Stimulated activated CD4-positive, alpha-beta T cell treated with anti-CD3 and anti-CD28 coated beads, Interleukin-1b, Interleukin-23, amount 100 ng/mL, for 1 hour (primary cell): ENCODE results near the gene RRBP1.
"Not testable (repeated sequence)": the region's sequence is repeated elsewhere in the genome, so short reads cannot be mapped to it uniquely, and the experiment has no call there.

Source experiments
- DNase-seq, 2 donors: peaks; one replicate each; pipeline ENCODE4 v3.0.0-alpha.2; 2020; ENCODE audit warnings: low read depth in 2 of 2

RRBP1 gene

GRCh38 chr20:17709361-17710293, 27.6 kb upstream of the RRBP1 start:
- DNase-seq, result no peak

GRCh38 chr20:17708675-17709360, 26.8 kb upstream of the RRBP1 start:
- DNase-seq, result no peak

- DNase-seq, result not testable (repeated sequence)
Measured at GRCh38 chr20:17707951-17708350, 25.9 kb upstream of the RRBP1 start.

GRCh38 chr20:17706632-17707031, 24.6 kb upstream of the RRBP1 start:
- DNase-seq, result no peak

- no peak for DNase-seq
Measured at GRCh38 chr20:17705916-17706315, 23.9 kb upstream of the RRBP1 start.

GRCh38 chr20:17704589-17705317, 22.7 kb upstream of the RRBP1 start:
- no peak for DNase-seq

GRCh38 chr20:17701826-17702225, 19.8 kb upstream of the RRBP1 start:
- no peak for DNase-seq

- DNase-seq, result no peak
Measured at GRCh38 chr20:17700637-17701036, 18.6 kb upstream of the RRBP1 start.

- no peak for DNase-seq
Measured at GRCh38 chr20:17699931-17700351, 17.9 kb upstream of the RRBP1 start, which contains the start of gene BANF2. TSS of gene BANF2 (plus strand) at chr20:17699966. CDS start at chr20:17725026, 25,060 bp downstream.

- DNase-seq, result no peak
Measured at GRCh38 chr20:17698384-17698783, 16.3 kb upstream of the RRBP1 start.

- DNase-seq, result no peak
Measured at GRCh38 chr20:17697171-17697570, 15.1 kb upstream of the RRBP1 start.

- no peak for DNase-seq
Measured at GRCh38 chr20:17696287-17696686, 14.2 kb upstream of the RRBP1 start.

- no peak for DNase-seq
Measured at GRCh38 chr20:17694767-17695166, 12.7 kb upstream of the RRBP1 start.

GRCh38 chr20:17693444-17694001, 11.5 kb upstream of the RRBP1 start:
- no peak for DNase-seq

GRCh38 chr20:17691758-17692157, 9.7 kb upstream of the RRBP1 start:
- DNase-seq, result no peak

GRCh38 chr20:17690144-17690543, 8.1 kb upstream of the RRBP1 start:
- no peak for DNase-seq

- DNase-seq, result no peak
Measured at GRCh38 chr20:17688965-17689364, 6.9 kb upstream of the RRBP1 start.

- no peak for DNase-seq
Measured at GRCh38 chr20:17687800-17688199, 5.8 kb upstream of the RRBP1 start.

- DNase-seq, result no peak
Measured at GRCh38 chr20:17685168-17685567, 3.1 kb upstream of the RRBP1 start.

GRCh38 chr20:17684077-17684888, 2.2 kb upstream of the RRBP1 start:
- DNase-seq, result no peak
